Tibial nerve (tissue), 3 donors: ENCODE data around the gene BCL6.

ENCODE experiments used
- CTCF ChIP-seq, 5 experiments: fragments of 200-600 bp in 3 of 5; fragments of 450-650 bp in 2 of 5; sonication (generic) in 3 of 5; IDR thresholded peaks; one replicate each; pipeline ENCODE4 v1.5.1; 2016 to 2019; ENCODE audit warnings: antibody characterized with exemption in 5 of 5, mild to moderate bottlenecking in 3 of 5, moderate library complexity in 2 of 5
- POLR2A ChIP-seq, 2 donors: fragments of 450-650 bp; IDR thresholded peaks; one replicate each; pipeline ENCODE4 v1.6.1; 2017; ENCODE audit warnings: antibody characterized with exemption in 2 of 2, mild to moderate bottlenecking in 2 of 2, moderate library complexity in 2 of 2

GRCh38 chr3:187742351-187743171 is 2.7 kb downstream of the BCL6 start:
- TF ChIP-seq CTCF (IDR thresholded peaks at IDR 0.05) (peak in 2 of 5 experiments; percentile 19 to 30), POLR2A (IDR thresholded peaks at IDR 0.05) (peak in 1 of 2 donors; percentile 35)
